ENCODE results near the gene CLK4. TPM values are rescaled to one million over a fixed set of nuclear protein-coding genes. Genes with fewer than 3 reads are reported as not detected.
"Not testable (repeated sequence)": the region's sequence is repeated elsewhere in the genome, so short reads cannot be mapped to it uniquely, and the experiment has no call there.

CLK4 gene
- total RNA-seq, 4 donors from 2014 or later = 40.2 to 77.8 (median 46.6) TPM

- Histone ChIP-seq H3K4me3 (no peak overlapping the region), H3K27ac (no peak overlapping the region), H3K36me3 (peaks cover 0 to 1% (median 0%) of the 10 kb centered on the region in 3 donors), H3K9me3 (no peaks in the 10 kb centered on the region), H3K27me3 (peaks cover 0 to 13% of the 10 kb centered on the region in 2 donors), H3K4me1 (peaks cover 0 to 54% (median 8%) of the 10 kb centered on the region in 4 donors)
- WGBS, 2 donors = 61 to 67% methylated on average over 8 of the region's 8 CpGs
- TF ChIP-seq EP300 (IDR thresholded peaks at IDR 0.05) (no peak), CTCF (IDR thresholded peaks at IDR 0.05) (no peak), POLR2A (IDR thresholded peaks at IDR 0.05) (no peak)
- DNase-seq (ENCODE audit: low spot score in 2 of 2) = no peak
These were observed 38.1 kb downstream of the CLK4 start for GRCh38 chr5:178588769-178589168.

GRCh38 chr5:178587763-178588611, 38.9 kb downstream of the CLK4 start:
- TF ChIP-seq CTCF (IDR thresholded peaks at IDR 0.05) (no peak), POLR2A (IDR thresholded peaks at IDR 0.05) (no peak), EP300 (IDR thresholded peaks at IDR 0.05) (no peak)
- WGBS, 2 donors = 36 to 42% methylated on average over 13 of the region's 13 CpGs

GRCh38 chr5:178586396-178586795, 40.5 kb downstream of the CLK4 start:
- H3K9me3 ChIP-seq = no peaks in the 10 kb centered on the region
- no peak overlapping the region for H3K4me3 ChIP-seq

More at GRCh38 chr5:178587763-178588611, 38.9 kb downstream of the CLK4 start:
- Histone ChIP-seq H3K9me3 (no peaks in the 10 kb centered on the region), H3K4me1 (peaks cover 0 to 54% (median 8%) of the 10 kb centered on the region in 4 donors), H3K27me3 (peaks cover 0 to 13% of the 10 kb centered on the region in 2 donors), H3K27ac (peak overlapping the region in 2 of 4 donors; percentile 26 to 41), H3K4me3 (no peak overlapping the region), H3K36me3 (no peaks in the 10 kb centered on the region)
- DNase-seq (ENCODE audit: low spot score in 2 of 2) = no peak

GRCh38 chr5:178585421-178585820, 41.4 kb downstream of the CLK4 start:
- H3K9me3 ChIP-seq, H3K4me3 ChIP-seq, H3K27ac ChIP-seq, H3K36me3 ChIP-seq: not testable (repeated sequence)
- Histone ChIP-seq H3K4me1 (peaks cover 0 to 48% (median 7%) of the 10 kb centered on the region in 4 donors), H3K27me3 (peaks cover 0 to 13% of the 10 kb centered on the region in 2 donors)
- WGBS, 2 donors = 85 to 88% methylated on average over 11 of the region's 11 CpGs
- DNase-seq (ENCODE audit: low spot score in 2 of 2) = peak in 1 of 2 donors; percentile 37

More at GRCh38 chr5:178586396-178586795, 40.5 kb downstream of the CLK4 start:
- 37 to 43% methylated on average over 2 of the region's 2 CpGs for WGBS, 2 donors
- H3K4me1 ChIP-seq = peaks cover 0 to 54% (median 8%) of the 10 kb centered on the region in 4 donors
- H3K27ac ChIP-seq = peak overlapping the region in 2 of 4 donors; percentile 26 to 55
- no peaks in the 10 kb centered on the region for H3K36me3 ChIP-seq
- DNase-seq (ENCODE audit: low spot score in 2 of 2) = no peak
- peaks cover 0 to 13% of the 10 kb centered on the region in 2 donors for H3K27me3 ChIP-seq
- TF ChIP-seq CTCF (IDR thresholded peaks at IDR 0.05) = no peak

GRCh38 chr5:178583279-178583678, 43.6 kb downstream of the CLK4 start:
- H3K36me3 ChIP-seq = no peaks in the 10 kb centered on the region
- H3K27me3 ChIP-seq = peaks cover 0 to 6% of the 10 kb centered on the region in 2 donors
- no peaks in the 10 kb centered on the region for H3K9me3 ChIP-seq
- H3K4me1 ChIP-seq = peaks cover 0 to 28% (median 2%) of the 10 kb centered on the region in 4 donors
- 87 to 89% methylated on average over 8 of the region's 8 CpGs for WGBS, 2 donors
- H3K27ac ChIP-seq = no peak overlapping the region
- TF ChIP-seq EP300 (IDR thresholded peaks at IDR 0.05) (no peak), POLR2A (IDR thresholded peaks at IDR 0.05) (no peak), CTCF (IDR thresholded peaks at IDR 0.05) (no peak)
- no peak overlapping the region for H3K4me3 ChIP-seq
- DNase-seq (ENCODE audit: low spot score in 2 of 2) = no peak

All from tibial nerve (tissue), 4 donors.